DMS79 treated with DMSO at 0.1 percent for 48 hours (cell line): ENCODE measurements around the gene ADAMTS16.
A peak's percentile ranks its signal among the peaks of the same experiment; 100 is the strongest.

Source experiments
- DNase-seq: peaks from one replicate; lab custom pipeline; 2025; lab: John Stamatoyannopoulos, UW

ADAMTS16 gene

DNA sequence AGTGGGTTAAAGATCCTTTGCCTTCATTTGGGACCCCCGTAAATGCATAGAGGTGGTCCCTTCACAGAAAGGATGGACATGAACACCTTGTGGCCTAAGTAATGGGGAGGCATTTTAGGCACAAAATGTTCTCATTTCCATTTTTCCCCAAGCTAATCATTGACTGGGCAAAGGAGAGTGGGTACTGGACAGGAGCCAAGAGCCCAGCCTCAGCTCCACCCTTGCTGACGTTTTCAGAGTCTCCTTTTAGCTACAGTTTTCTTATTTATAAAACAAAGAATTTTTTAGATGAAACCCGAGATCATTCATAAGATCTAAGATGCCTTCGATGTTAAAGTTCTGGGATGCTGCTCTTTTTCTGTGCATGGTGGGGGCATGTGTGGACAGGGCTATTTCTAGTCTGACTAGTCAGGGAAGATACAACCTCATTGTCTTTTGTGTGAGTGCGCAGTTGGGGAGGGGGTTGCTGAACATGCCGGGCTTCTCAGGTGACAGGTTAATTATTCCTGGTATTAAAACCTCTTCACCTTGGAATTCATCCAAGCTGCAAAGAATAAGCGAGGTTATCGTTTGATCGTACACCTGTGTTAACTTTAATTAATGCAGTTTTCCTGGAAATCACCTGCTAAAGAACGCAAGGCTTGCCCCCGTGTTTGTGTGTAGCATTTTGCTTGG lies 48.4 kb downstream of the ADAMTS16 start:
- DNase-seq, result peak; percentile 44

DNA sequence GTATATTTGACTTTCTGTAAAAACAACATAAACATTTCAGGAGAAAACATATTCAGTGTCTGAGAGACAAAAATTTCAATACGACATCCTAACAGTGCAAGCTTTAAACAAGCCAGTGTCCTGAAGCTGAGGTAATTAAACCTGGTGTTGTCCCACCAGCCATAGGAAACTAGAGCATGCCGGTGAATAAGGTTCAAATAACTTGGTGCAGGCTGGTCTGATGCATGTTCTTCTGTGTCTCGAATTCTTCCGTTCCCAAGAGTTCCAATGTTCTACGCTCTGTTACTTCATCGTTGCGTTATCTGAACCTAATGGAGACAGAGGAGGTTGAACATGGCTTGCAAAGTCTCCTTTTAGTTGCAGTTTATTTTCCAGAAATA lies 48.9 kb downstream of the ADAMTS16 start:
- no peak for DNase-seq

DNA sequence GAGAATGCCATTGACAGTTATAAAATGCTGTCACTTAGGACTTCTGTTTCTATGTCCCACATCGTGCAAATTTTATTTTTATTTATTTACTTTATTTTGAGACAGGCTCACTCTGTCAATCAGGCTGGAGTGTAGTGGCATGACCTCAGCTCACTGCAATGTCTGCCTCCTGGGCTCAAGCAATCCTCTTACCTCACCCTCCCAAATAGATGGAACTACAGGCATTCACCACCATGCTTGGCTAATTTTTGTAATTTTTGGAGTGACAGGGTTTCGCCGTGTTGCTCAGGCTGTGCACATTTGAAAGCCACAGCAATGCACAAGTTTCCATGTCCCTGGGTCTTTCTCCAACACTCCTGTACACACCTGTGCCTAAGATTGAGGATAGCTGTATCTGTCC lies 51.8 kb downstream of the ADAMTS16 start:
- no peak for DNase-seq

GRCh38 chr5:5192681-5193080 lies 52.6 kb downstream of the ADAMTS16 start:
- DNase-seq, result no peak

- no peak for DNase-seq
Observed at GRCh38 chr5:5195128-5195918, 55.2 kb downstream of the ADAMTS16 start.

DNA sequence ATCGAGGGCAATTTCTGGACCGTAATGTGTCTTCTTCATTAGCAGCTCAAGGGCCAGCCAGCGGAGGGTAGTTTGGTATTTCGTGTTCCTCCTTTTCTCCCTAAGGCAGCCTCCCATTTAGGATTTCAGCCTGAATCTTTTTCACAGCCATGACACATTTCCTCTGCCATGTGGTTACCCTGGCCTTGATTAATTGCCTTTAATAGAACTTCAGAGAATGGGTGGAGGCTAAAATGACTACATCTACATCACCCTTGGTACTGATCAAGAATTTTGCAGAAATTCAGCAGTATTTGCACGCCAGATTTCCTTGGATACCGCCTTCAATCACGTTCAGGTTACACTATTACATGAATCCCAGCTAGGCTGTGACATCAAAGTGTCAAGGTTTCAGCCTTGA lies 58.0 kb downstream of the ADAMTS16 start:
- DNase-seq, result no peak

GRCh38 chr5:5198815-5199214 lies 58.7 kb downstream of the ADAMTS16 start:
- DNase-seq, result peak; percentile 35

GRCh38 chr5:5199495-5199894 lies 59.4 kb downstream of the ADAMTS16 start:
- DNase-seq, result no peak

DNA sequence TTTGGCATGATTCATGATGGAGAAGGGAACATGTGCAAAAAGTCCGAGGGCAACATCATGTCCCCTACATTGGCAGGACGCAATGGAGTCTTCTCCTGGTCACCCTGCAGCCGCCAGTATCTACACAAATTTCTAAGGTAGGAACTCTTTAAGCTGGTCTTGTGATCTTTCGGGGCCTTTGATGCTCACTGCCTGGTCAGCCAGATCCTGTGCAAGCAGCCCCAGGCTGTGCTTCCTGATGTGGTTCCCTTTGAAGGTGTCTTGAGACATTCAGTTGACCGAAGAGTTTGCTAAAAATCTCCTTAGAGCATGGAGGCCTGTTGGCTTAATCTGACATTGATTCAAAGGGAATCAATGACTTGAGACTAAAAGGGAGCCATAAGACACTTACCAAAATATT lies 60.0 kb downstream of the ADAMTS16 start:
- no peak for DNase-seq

DNA sequence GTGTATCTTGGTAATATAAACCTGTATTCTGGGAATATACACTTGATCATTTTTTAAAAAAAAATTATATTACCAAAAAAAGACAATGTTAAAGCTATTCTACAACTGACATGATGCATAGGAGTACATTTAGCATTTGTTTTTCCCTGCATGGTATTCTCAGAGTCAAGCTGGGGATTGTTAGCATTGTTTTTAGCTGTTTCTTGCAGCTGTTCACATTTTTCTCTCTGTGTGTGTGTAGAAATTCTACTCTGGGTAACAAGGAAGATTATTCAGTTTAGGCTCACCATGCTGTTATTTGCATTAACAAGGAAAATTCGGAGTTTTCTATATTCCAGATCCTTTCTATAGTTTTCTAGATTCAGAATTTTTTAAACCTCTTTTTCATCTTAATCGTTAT lies 62.2 kb downstream of the ADAMTS16 start:
- no peak for DNase-seq

DNA sequence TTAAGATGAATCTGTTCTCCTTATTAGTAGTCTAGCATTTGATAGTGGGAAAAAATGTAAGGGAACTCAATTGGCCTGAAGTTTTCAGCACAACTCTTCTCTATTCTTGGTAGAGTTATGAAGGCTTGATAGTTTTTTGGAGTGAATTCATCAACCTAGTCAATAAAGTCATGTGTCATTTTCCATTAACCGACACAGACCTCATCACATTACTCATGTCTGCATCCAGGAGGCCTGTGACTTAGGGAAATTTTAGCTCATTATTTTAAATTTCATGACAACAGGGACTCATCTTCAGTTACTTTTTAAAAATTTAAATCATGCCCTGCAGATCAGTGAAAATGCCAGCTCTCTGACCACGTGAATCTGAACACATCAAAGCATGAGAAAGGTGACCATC lies 63.3 kb downstream of the ADAMTS16 start:
- DNase-seq, result no peak

- DNase-seq, result no peak
Observed at GRCh38 chr5:5207828-5208227, 67.7 kb downstream of the ADAMTS16 start.

- no peak for DNase-seq
Observed at GRCh38 chr5:5209089-5209488, 69.0 kb downstream of the ADAMTS16 start.

- no peak for DNase-seq
Observed at GRCh38 chr5:5209510-5210286, 69.6 kb downstream of the ADAMTS16 start.

- DNase-seq, result no peak
Observed at GRCh38 chr5:5217371-5217770, 77.2 kb downstream of the ADAMTS16 start.

DNA sequence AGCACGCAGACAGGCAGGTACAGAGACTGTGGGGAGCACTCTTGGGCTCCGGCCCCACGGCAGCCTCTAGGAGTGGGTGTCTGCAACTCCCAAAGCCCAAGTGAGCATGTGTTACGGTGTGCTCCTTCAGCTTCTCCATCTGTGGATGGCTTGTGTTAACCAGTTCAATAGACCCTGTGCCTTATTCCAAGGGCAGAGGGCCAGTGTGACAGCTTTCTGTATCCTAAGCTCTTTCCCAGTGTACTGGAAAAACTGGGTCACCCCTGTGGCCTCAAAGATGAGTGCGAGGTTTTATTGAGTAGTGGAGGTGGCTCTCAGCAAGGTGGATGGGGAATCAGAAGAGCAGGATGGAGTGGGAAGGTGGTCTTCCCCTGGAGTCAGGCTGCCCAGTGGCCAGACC lies 78.3 kb downstream of the ADAMTS16 start:
- no peak for DNase-seq

DNA sequence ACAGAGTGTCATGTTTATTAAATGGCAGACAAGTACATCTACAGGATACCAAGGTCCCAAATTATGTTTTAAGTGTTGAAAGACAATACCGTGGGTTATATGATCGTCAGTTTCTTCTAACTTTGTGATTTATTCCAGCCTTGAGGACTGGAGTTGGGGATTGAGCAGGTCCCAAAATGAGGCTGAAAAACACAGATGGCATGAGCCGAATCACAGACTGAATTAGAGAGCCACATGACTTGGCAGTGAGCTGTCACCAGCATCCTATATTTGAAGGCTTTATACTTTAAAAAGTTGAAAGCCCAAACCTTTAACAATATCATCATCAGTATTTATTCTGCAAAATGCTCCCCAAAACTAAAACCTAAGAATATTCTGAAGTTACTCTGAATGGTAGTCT lies 79.4 kb downstream of the ADAMTS16 start:
- DNase-seq, result no peak

- DNase-seq, result no peak
Observed at GRCh38 chr5:5220901-5221631, 80.9 kb downstream of the ADAMTS16 start.

DNA sequence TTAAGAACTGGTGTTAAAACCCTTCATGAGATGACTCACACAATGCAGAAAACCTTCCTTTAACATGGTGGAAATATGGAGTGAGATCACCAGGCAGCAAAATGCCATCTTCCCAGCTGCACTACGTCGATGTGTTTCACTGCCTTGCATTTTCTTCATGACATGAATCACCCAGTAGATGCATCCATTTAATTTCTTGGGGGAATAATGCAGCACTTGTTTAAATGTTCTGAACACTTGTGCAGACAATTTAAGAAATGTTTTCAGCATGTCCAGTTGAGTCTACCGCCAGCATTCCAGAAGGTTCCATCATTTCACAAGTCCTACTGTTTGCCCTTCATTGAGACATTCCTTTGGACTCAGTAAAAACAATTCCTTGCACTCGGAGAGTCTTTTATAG lies 81.6 kb downstream of the ADAMTS16 start:
- DNase-seq, result no peak

- no peak for DNase-seq
Observed at GRCh38 chr5:5231576-5231975, 91.4 kb downstream of the ADAMTS16 start.

DNA sequence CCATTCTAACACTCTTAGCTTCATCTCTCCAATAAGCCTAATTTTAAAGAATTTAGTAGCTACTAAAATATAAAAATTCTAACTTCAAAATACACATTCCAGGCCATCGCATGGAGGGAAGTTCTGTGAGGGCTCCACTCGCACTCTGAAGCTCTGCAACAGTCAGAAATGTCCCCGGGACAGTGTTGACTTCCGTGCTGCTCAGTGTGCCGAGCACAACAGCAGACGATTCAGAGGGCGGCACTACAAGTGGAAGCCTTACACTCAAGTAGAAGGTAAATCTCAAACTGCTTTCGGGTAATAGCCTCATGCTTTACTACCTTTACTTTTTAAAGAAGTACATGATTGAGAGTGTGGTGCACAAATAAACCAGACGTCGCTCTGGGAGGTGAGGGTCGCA lies 94.8 kb downstream of the ADAMTS16 start:
- DNase-seq, result no peak

GRCh38 chr5:5235685-5236084 lies 95.6 kb downstream of the ADAMTS16 start:
- no peak for DNase-seq
